ENCODE results near the gene BARHL1.

- TF ChIP-seq POLR2A (IDR thresholded peaks at IDR 0.05) (no peak), CTCF (IDR thresholded peaks at IDR 0.05 in 4 of 5, conservative IDR thresholded peaks at IDR 0.05 in 1 of 5) (no peak)
These were observed 36.8 kb upstream of the BARHL1 start for GRCh38 chr9:132545578-132545977.

Data from gastrocnemius medialis (tissue), 4 donors.